ENCODE results near the gene SHOC1.
"Not testable (repeated sequence)": the region's sequence is repeated elsewhere in the genome, so short reads cannot be mapped to it uniquely, and the experiment has no call there.

The SHOC1 gene

GRCh38 chr9:111794835-111795556 lies at the start of gene SHOC1:
TSS of gene SHOC1 (minus strand) at chr9:111794937. CDS start at chr9:111791418, 3,519 bp downstream.
- peak; percentile 75 for DNase-seq

- DNase-seq, result no peak
Observed at GRCh38 chr9:111843971-111844370, 49.2 kb upstream of the SHOC1 start.

- DNase-seq, result peak; percentile 57
Observed at GRCh38 chr9:111842313-111842712, 47.6 kb upstream of the SHOC1 start.

DNA sequence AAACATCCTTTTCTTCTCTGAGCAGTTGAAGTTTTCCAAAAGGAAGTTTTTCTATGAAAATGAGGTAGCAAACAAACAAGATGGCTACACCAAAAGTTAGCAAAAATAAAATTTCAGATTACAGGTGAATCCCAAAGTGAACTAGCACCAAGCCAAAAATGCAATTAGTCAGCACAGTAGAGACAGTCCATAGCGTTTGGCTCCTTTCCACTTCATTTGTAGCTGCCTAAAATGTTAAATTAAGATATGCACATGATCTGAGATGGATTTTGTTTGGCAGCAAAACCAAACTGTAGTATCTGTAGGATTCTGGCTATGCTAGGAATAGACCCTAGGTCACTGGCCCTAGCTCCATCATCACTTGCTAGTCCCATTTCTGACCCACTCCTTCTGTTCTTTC lies 45.7 kb upstream of the SHOC1 start:
- no peak for DNase-seq

DNA sequence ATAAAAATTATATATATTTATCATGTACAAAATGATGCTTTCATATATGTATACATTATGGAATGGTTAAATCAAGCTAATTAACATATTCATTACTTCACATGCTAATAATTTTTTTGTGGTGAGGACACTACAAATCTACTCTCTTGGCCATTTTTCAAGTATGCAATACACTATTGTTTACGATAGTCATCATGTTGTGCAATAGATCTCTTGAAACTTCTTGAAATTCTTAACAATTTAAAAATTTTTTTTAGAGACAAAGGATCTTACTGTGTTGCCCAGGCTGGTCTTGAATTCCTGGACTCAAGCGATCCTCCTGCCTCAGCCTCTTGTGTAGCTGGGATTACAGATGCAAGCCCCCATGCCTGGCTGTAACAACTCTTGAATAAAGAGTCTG lies 45.2 kb upstream of the SHOC1 start:
- DNase-seq, result no peak

DNA sequence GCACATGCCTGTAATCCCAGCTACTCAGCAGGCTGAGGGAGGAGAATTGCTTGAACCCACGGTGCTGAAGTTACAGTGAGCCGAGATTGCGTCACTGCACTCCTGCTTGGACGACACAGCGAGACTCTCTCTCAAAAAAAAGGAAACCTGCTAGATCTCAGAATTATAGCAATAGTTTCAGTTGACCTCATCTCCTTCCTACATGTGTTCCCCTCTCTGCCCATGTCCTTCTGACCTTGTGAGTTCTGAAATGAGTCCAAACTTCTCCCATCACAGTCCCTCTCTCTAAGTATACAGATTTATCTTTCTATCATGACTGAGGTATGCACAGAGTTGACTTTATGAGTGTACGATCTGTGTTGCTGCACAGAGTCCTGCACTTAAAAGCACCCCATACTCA lies 44.6 kb upstream of the SHOC1 start:
- DNase-seq, result no peak

DNA sequence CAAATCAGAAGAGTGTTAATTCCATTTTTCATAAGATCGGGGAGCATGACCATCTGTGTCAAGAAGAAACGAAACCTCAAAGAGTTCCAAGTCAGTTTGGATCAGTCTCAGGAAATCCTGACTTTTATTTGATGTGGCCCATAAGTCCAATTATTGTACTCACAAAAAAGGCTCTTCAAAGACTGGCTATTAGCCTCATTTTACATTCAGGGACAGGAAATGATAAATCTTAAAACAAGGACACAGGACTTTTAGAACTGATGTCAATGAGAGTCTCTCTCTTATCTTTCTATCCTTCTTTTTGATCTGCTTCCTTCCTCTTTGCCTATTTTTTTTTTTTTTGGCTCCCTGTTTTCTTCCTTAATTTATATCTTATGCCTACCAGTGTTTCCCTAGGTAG lies 43.7 kb upstream of the SHOC1 start:
- DNase-seq, result no peak

DNA sequence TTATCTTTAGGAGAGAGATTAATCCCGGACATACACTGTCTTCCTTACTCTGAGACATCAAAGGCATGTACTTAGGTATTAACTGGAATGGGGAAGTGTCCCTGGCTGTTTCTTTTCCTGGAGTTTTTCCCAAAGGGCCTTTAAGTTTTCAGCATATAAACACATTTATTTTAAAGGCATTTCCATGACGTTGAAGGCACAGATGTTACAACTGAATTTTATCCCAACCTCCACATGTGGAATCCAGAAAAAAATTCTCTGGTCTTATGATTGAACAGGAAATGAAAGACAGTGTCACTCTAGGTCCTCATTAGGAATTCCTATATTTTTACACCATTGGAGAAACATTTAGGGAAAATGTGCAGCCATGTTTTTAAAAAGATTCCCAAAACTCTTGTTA lies 41.6 kb upstream of the SHOC1 start:
- DNase-seq, result no peak

DNA sequence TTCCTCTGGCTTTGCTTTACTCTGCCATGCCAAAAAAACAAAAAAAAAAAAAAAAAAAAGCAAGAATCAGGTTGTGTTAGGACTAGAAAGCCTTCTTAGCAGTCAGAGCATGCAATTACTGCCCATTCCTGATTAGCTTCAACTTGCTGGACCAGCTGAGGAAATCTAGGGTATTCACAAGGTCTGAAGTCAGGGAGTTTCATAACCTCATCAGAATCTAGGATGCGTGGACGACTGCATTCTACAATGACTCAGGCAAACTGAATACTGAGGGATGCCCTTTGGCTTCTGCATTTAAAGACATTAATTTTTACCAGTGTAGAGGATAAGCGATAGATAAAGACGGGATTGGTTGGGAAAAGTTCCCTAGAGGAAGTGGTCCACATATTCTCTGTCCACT lies 39.2 kb upstream of the SHOC1 start:
- no peak for DNase-seq

GRCh38 chr9:111832449-111832848 lies 37.7 kb upstream of the SHOC1 start:
- DNase-seq, result no peak

DNA sequence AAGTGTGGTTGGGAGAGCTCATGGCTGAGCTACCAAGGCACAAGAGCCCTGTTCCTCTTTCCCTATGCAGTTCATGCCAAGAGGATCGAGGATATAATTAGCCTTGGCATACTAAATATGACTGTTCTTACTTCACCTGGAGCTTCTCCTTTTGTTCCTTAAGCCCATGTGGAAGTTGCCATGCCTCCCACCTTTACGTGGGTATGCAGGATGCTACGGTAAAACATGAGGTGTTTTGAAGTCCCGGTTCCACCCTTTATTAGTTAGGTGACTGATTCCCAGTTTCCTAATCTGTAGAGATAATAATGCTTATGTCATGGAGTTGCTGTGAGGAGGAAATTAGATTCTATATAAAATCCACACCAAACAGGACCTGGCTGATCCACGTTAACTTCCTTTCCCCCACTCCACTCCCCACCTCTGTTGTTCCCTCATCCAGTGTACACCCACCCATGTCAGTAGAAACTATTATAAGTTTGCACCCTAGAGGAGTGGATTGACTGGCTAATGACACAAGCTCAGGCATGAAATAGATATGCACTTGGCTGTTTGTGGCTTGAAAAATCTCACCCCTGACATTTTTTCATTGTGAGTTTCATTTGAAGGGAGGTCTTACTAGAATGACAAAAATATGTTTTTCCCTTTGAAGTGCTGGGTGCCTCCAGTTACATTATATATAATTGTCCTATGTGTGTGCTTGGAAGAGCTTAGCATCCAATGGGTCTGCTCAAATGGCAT lies 36.8 kb upstream of the SHOC1 start:
- DNase-seq, result no peak

DNA sequence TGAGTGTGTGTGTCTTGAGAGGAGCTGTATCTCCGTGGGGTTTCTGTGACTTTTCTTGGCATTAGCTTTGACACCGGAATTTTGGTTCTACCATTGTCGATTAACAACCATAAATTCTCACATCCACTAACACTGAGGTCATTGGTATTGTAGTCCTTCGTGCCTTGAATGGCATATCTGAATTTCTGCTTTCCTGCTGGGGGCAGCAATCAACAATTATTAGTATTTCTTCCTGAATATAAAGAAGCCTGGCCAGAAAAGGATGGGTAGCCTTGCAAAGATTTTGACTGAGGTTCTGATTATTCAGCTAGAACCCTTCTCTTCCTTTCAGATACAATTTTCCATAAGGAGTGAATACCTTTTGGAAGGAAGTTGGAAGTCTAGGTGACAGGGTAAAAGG lies 33.5 kb upstream of the SHOC1 start:
- DNase-seq, result peak; percentile 17

GRCh38 chr9:111825468-111826145 lies 30.9 kb upstream of the SHOC1 start:
- DNase-seq, result no peak

DNA sequence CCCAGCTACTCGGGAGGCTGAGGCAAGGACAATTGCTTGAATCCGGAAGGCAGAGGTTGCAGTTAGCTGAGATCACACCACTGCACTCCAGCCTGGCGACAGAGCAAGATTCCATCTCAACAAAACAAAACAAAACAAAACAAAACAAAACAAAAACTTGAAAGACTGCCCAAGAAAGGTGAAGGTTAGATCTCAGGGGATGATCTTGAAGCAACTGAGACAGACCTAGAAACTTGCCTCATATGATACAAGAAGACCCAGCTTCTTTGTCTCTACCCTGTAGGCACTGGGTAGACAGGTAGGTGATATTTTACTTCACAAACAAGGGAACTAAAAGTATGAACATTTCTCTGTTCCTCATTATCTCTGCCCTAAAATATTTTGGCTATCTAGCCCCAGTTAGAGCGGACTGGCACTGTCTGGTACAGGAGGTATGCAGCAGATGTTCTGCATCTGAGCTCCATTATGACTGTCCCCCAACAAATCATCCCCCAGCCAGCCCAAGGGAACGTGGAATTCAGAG lies 26.3 kb upstream of the SHOC1 start:
- DNase-seq, result no peak

GRCh38 chr9:111819360-111819759 lies 24.6 kb upstream of the SHOC1 start:
- no peak for DNase-seq

DNA sequence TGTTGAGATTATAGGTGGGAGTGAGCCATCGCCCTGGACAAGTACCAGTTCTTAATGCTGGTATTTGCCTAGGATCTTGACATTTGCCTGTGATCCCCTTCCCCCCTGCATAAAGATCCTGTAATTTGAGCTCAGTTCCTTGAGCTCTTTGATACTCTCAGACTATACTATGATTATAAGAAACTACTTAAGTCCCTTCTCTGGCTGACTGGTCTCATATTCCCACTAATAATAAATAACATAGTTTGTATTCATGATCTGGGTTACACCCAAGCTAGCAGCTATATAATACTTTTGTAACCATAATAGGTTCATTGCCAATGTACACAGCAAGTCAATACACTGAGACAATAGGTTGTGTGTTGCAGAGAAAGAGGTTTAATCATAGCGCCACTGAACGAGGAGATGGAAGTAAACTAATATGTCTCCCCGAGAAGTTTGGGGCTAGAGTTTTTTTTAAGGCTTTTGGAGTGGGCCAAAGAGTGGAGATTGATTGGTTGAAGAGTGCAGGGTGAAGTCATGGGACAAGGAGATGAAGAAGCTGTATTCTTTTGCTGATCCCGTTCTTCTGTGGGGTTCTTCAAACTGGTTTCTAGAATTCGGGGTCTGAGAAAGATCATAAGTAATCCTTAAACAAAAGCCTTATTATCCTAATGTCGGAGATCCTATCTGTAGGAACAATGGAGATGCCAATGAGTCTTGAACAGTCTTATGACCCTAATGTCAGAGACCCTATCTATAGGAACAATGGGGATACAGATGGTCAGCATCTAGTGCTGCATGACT lies 20.7 kb upstream of the SHOC1 start:
- DNase-seq, result peak; percentile 63

GRCh38 chr9:111812337-111812736 lies 17.6 kb upstream of the SHOC1 start:
- no peak for DNase-seq

- DNase-seq, result no peak
Observed at GRCh38 chr9:111810908-111811307, 16.2 kb upstream of the SHOC1 start.

DNA sequence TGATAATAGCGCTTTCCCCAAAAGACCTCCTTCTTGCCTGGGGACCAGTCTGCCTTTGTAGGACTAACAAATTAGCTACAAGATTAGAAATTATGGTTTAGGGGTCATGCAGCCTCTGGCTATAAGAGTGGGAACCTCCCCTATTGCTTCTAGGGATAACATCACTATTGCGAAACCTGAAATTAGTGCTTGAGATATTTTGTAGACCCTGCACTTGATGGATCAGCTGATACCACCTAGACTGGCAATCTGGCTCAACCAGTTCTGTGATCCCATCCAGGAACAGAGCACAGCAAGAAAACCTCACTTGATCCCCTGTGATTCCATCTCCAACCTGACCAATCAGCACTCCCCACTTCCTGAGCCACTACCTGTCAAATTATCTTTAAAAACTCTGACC lies 15.7 kb upstream of the SHOC1 start:
- not testable (repeated sequence) for DNase-seq

DNA sequence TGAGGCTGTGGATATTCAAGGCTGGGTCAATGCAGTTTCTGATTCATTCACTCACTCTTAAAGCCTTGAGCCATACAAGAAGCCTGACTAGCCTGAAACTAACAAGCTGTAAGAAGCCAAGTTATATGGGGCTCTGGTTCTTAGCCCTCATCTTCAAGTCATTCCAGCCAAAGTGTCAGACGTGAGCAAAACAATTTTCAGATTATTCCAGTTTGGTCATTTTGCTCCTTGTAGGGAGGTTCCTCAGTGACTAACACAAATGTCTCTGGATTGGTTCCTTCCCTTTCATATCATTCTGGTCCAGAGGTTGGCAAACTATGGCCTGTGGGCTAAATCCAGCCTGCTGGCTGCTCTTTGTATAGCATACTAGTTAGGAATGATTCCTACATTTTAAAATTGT lies 12.5 kb upstream of the SHOC1 start:
- DNase-seq, result no peak

DNA sequence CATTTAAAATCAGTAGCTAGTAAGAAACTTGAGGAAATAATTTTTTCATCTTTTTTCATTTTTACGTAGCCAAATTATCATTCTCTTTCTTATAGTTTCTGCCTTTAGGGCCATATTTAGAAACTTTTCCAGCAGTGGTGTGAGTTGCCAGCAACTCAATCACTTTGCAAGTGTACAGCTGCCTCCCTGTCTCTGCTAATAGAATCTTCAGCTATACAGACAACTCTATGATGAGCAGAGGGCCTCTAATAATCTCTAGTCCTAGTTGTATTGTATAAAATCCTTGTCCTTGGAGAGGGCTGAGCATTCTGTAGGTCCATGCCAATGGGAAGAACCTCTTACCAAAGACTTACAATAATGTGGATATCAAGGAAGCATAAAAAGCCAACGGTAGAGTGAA lies 11.5 kb upstream of the SHOC1 start:
- no peak for DNase-seq

DNA sequence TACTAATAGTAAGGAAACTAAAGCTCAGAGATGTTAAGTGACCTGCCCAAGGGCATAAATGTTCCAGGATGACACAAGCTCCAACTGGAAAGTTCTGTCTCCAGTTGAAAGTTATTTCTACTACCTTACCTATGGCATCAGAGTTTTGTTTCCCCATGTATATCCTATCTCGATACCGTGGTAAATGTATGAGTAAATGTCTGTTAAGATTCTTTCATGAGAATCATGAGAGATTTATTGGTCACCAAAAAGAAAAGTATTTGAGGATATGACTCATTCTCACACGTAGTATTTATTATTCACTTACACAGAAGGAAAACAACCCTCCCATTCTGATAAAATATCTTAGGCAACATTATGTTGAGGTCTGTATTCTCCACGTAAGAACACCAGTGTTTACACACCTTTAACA lies 11.1 kb upstream of the SHOC1 start:
- no peak for DNase-seq

GRCh38 chr9:111805262-111805661 lies 10.5 kb upstream of the SHOC1 start:
- DNase-seq, result no peak

Data from NCI-H69 (cell line).